ENCODE results near the gene RAB17. TPM values are rescaled to one million over a fixed set of nuclear protein-coding genes. Genes with fewer than 3 reads are reported as not detected.

RAB17 gene
- total RNA-seq, 5 donors from 2014 or later (not counting 1 experiment from before 2014, with no cell fraction given) = 0.32 to 0.73 (median 0.62) TPM; not detected in 2

GRCh38 chr2:237616734-237617586 lies 26.4 kb upstream of the RAB17 start:
- no peak overlapping the region for H3K4me3 ChIP-seq (ENCODE audit: control insufficient read depth in 1 of 2, extremely low read depth in 1 of 2, low read length in 1 of 2)

GRCh38 chr2:237616373-237616733 lies 25.8 kb upstream of the RAB17 start:
- Histone ChIP-seq H3K4me1 (ENCODE audit: control insufficient read depth in 1 of 2, extremely low read depth in 1 of 2, insufficient read depth in 2 of 2, low read length in 2 of 2) (peaks cover 10 to 25% of the 10 kb centered on the region in 2 experiments), H3K27ac (ENCODE audit: low read length) (no peak overlapping the region), H3K4me3 (ENCODE audit: control insufficient read depth in 1 of 2, extremely low read depth in 1 of 2, low read length in 1 of 2) (no peak overlapping the region), H3K36me3 (ENCODE audit: control insufficient read depth in 2 of 2, extremely low read depth in 1 of 2, insufficient read depth in 1 of 2, low read length in 1 of 2) (no peaks in the 10 kb centered on the region), H3K27me3 (replicated peaks in 1 of 2; ENCODE audit: control insufficient read depth in 2 of 2, extremely low read depth in 1 of 2, insufficient read depth in 2 of 2, low read length in 1 of 2) (no peaks in the 10 kb centered on the region), H3K9me3 (no peaks in the 10 kb centered on the region)
- DNase-seq (no peak), ATAC-seq (replicated peaks in 1 of 4) (no peak)
- Mint-ChIP-seq H3K4me3 (peak overlapping the region in 1 of 3 donors; percentile 59), H3K36me3 (no peaks in the 10 kb centered on the region), H3K27me3 (peaks cover 0 to 4% of the 10 kb centered on the region in 2 donors), H3K9me3 (no peaks in the 10 kb centered on the region), H3K27ac (peak overlapping the region; percentile 4 to 39), H3K4me1 (peaks cover 28 to 35% (median 34%) of the 10 kb centered on the region in 3 donors)
- CTCF ChIA-PET = no interaction called here
- POLR2A ChIA-PET = no interaction called here
- WGBS (ENCODE audit: insufficient coverage) = 75% methylated on average over 1 of the region's 3 CpGs

More at GRCh38 chr2:237616734-237617586, 26.4 kb upstream of the RAB17 start:
- Mint-ChIP-seq H3K4me3 (peak overlapping the region; percentile 25 to 59 (median 47)), H3K4me1 (peaks cover 28 to 35% (median 34%) of the 10 kb centered on the region in 3 donors), H3K36me3 (no peaks in the 10 kb centered on the region), H3K27ac (peak overlapping the region; percentile 39 to 48), H3K27me3 (peaks cover 0 to 4% of the 10 kb centered on the region in 2 donors), H3K9me3 (no peaks in the 10 kb centered on the region)
- CTCF ChIA-PET = interaction anchor here in 1 of 2 donors (0.6 kb wide), 1 partner anchor 24 kb away, joined by 5 read pairs; no protein-coding TSS in a partner anchor
- Histone ChIP-seq H3K27ac (ENCODE audit: low read length) (no peak overlapping the region), H3K4me1 (ENCODE audit: control insufficient read depth in 1 of 2, extremely low read depth in 1 of 2, insufficient read depth in 2 of 2, low read length in 2 of 2) (peaks cover 10 to 25% of the 10 kb centered on the region in 2 experiments), H3K27me3 (replicated peaks in 1 of 2; ENCODE audit: control insufficient read depth in 2 of 2, extremely low read depth in 1 of 2, insufficient read depth in 2 of 2, low read length in 1 of 2) (no peaks in the 10 kb centered on the region), H3K9me3 (no peaks in the 10 kb centered on the region), H3K36me3 (ENCODE audit: control insufficient read depth in 2 of 2, extremely low read depth in 1 of 2, insufficient read depth in 1 of 2, low read length in 1 of 2) (no peaks in the 10 kb centered on the region)
- 49% methylated on average over 3 of the region's 15 CpGs for WGBS (ENCODE audit: insufficient coverage)
- ATAC-seq (replicated peaks in 1 of 4) = peak; percentile 54 to 96 (median 78)
- POLR2A ChIA-PET = interaction anchor here in 1 of 2 donors (0.6 kb wide), 1 partner anchor 27 kb away, joined by 3 read pairs; the partner anchor contains the start of gene RAB17
- peak in 1 of 35 experiments; percentile 37 for DNase-seq

GRCh38 chr2:237615631-237616249 lies 25.2 kb upstream of the RAB17 start:
- Histone ChIP-seq H3K9me3 (no peaks in the 10 kb centered on the region), H3K36me3 (ENCODE audit: control insufficient read depth in 2 of 2, extremely low read depth in 1 of 2, insufficient read depth in 1 of 2, low read length in 1 of 2) (no peaks in the 10 kb centered on the region), H3K4me1 (ENCODE audit: control insufficient read depth in 1 of 2, extremely low read depth in 1 of 2, insufficient read depth in 2 of 2, low read length in 2 of 2) (peaks cover 10 to 25% of the 10 kb centered on the region in 2 experiments), H3K27ac (ENCODE audit: low read length) (no peak overlapping the region), H3K4me3 (ENCODE audit: control insufficient read depth in 1 of 2, extremely low read depth in 1 of 2, low read length in 1 of 2) (no peak overlapping the region), H3K27me3 (replicated peaks in 1 of 2; ENCODE audit: control insufficient read depth in 2 of 2, extremely low read depth in 1 of 2, insufficient read depth in 2 of 2, low read length in 1 of 2) (no peaks in the 10 kb centered on the region)
- H3K27ac Mint-ChIP-seq = peak overlapping the region in 1 of 2 donors; percentile 4
- ChIA-PET POLR2A (no interaction called here), CTCF (no interaction called here)
- no peaks in the 10 kb centered on the region for H3K36me3 Mint-ChIP-seq
- WGBS (ENCODE audit: insufficient coverage) = 88% methylated on average over 2 of the region's 4 CpGs
- peaks cover 28 to 35% (median 34%) of the 10 kb centered on the region in 3 donors for H3K4me1 Mint-ChIP-seq
- H3K27me3 Mint-ChIP-seq = peaks cover 0 to 4% of the 10 kb centered on the region in 2 donors
- no peak overlapping the region for H3K4me3 Mint-ChIP-seq
- ATAC-seq (replicated peaks in 1 of 4) = no peak
- no peak for DNase-seq
- H3K9me3 Mint-ChIP-seq = no peaks in the 10 kb centered on the region

- Histone ChIP-seq H3K27ac (ENCODE audit: low read length) (no peak overlapping the region), H3K4me1 (ENCODE audit: control insufficient read depth in 1 of 2, extremely low read depth in 1 of 2, insufficient read depth in 2 of 2, low read length in 2 of 2) (peaks cover 10 to 25% of the 10 kb centered on the region in 2 experiments), H3K36me3 (ENCODE audit: control insufficient read depth in 2 of 2, extremely low read depth in 1 of 2, insufficient read depth in 1 of 2, low read length in 1 of 2) (no peaks in the 10 kb centered on the region), H3K4me3 (ENCODE audit: control insufficient read depth in 1 of 2, extremely low read depth in 1 of 2, low read length in 1 of 2) (no peak overlapping the region), H3K27me3 (replicated peaks in 1 of 2; ENCODE audit: control insufficient read depth in 2 of 2, extremely low read depth in 1 of 2, insufficient read depth in 2 of 2, low read length in 1 of 2) (no peaks in the 10 kb centered on the region), H3K9me3 (no peaks in the 10 kb centered on the region)
- ChIA-PET CTCF (interaction anchor here (0.7 to 0.9 kb wide), 2 partner anchors 99 to 862 kb away, joined by 3 read pairs; no protein-coding TSS in a partner anchor), POLR2A (no interaction called here)
- 78% methylated on average over 9 of the region's 9 CpGs for WGBS (ENCODE audit: insufficient coverage)
- ATAC-seq (replicated peaks in 1 of 4) (no peak), DNase-seq (no peak)
- Mint-ChIP-seq H3K27ac (no peak overlapping the region), H3K9me3 (no peaks in the 10 kb centered on the region), H3K36me3 (no peaks in the 10 kb centered on the region), H3K4me1 (peaks cover 28 to 35% (median 34%) of the 10 kb centered on the region in 3 donors), H3K4me3 (no peak overlapping the region), H3K27me3 (peaks cover 0 to 4% of the 10 kb centered on the region in 2 donors)
Observed at GRCh38 chr2:237614151-237614720, 23.7 kb upstream of the RAB17 start.

GRCh38 chr2:237613679-237614078 lies 23.1 kb upstream of the RAB17 start:
- Histone ChIP-seq H3K36me3 (ENCODE audit: control insufficient read depth in 2 of 2, extremely low read depth in 1 of 2, insufficient read depth in 1 of 2, low read length in 1 of 2) (no peaks in the 10 kb centered on the region), H3K27ac (ENCODE audit: low read length) (no peak overlapping the region), H3K27me3 (replicated peaks in 1 of 2; ENCODE audit: control insufficient read depth in 2 of 2, extremely low read depth in 1 of 2, insufficient read depth in 2 of 2, low read length in 1 of 2) (no peaks in the 10 kb centered on the region), H3K4me1 (ENCODE audit: control insufficient read depth in 1 of 2, extremely low read depth in 1 of 2, insufficient read depth in 2 of 2, low read length in 2 of 2) (peaks cover 10 to 25% of the 10 kb centered on the region in 2 experiments), H3K4me3 (ENCODE audit: control insufficient read depth in 1 of 2, extremely low read depth in 1 of 2, low read length in 1 of 2) (no peak overlapping the region), H3K9me3 (no peaks in the 10 kb centered on the region)
- no peak for ATAC-seq (replicated peaks in 1 of 4)
- H3K9me3 Mint-ChIP-seq = no peaks in the 10 kb centered on the region
- ChIA-PET CTCF (interaction anchor here (0.7 to 0.9 kb wide), 2 partner anchors 100 to 863 kb away, joined by 3 read pairs; no protein-coding TSS in a partner anchor), POLR2A (no interaction called here)
- peaks cover 28 to 35% (median 33%) of the 10 kb centered on the region in 3 donors for H3K4me1 Mint-ChIP-seq
- H3K27me3 Mint-ChIP-seq = peaks cover 0 to 4% of the 10 kb centered on the region in 2 donors
- H3K27ac Mint-ChIP-seq = no peak overlapping the region
- no peak for DNase-seq
- H3K36me3 Mint-ChIP-seq = no peaks in the 10 kb centered on the region
- no peak overlapping the region for H3K4me3 Mint-ChIP-seq

Data from T-cell (primary cell).